Neural cell (in vitro differentiated cells): ENCODE data around the gene ACOX3.

Source experiments
- CTCF ChIP-seq: fragments of 450-650 bp; IDR thresholded peaks from 2 replicates; pipeline ENCODE4 v1.5.1; 2014; ENCODE audit warnings: antibody characterized with exemption, mild to moderate bottlenecking, moderate library complexity; ENCODE audit not compliant: poor library complexity, severe bottlenecking
- EP300 ChIP-seq: fragments of 450-650 bp; conservative IDR thresholded peaks from 2 replicates; pipeline ENCODE4 v1.6.1; 2014; ENCODE audit warnings: antibody characterized with exemption, mild to moderate bottlenecking, moderate library complexity; ENCODE audit not compliant: poor library complexity, severe bottlenecking
- EZH2 ChIP-seq: fragments of 200-600, 300-800 bp; shearing (Covaris generic), sonication (generic); IDR thresholded peaks from 2 replicates; pipeline ENCODE4 v1.6.1; 2014; ENCODE audit warnings: antibody characterized with exemption, low read length, borderline replicate concordance, mild to moderate bottlenecking; ENCODE audit not compliant: insufficient read depth, poor library complexity, severe bottlenecking
- MXI1 ChIP-seq: fragments of 450-650 bp; conservative IDR thresholded peaks from 2 replicates; pipeline ENCODE4 v1.6.1; 2014; ENCODE audit warnings: antibody characterized with exemption, mild to moderate bottlenecking; ENCODE audit not compliant: poor library complexity, severe bottlenecking
- POLR2AphosphoS5 ChIP-seq: IDR thresholded peaks from 2 replicates; pipeline ENCODE4 v1.6.1; 2012
- RAD21 ChIP-seq: fragments of 450-650 bp; conservative IDR thresholded peaks from 2 replicates; pipeline ENCODE4 v1.6.1; 2014; ENCODE audit warnings: antibody characterized with exemption, mild to moderate bottlenecking, moderate library complexity
- SMC3 ChIP-seq: fragments of 450-650 bp; conservative IDR thresholded peaks from 2 replicates; pipeline ENCODE4 v1.6.1; 2014; ENCODE audit warnings: antibody characterized with exemption, mild to moderate bottlenecking, moderate library complexity; ENCODE audit not compliant: poor library complexity
- TAF1 ChIP-seq: IDR thresholded peaks from 2 replicates; pipeline ENCODE4 v1.6.1; 2012; ENCODE audit warnings: low read depth
- TF ChIP-seq, protein P1 (sequence below): IDR thresholded peaks from 2 replicates; pipeline ENCODE4 v1.6.1; 2012; ENCODE audit warnings: borderline replicate concordance

DNA sequence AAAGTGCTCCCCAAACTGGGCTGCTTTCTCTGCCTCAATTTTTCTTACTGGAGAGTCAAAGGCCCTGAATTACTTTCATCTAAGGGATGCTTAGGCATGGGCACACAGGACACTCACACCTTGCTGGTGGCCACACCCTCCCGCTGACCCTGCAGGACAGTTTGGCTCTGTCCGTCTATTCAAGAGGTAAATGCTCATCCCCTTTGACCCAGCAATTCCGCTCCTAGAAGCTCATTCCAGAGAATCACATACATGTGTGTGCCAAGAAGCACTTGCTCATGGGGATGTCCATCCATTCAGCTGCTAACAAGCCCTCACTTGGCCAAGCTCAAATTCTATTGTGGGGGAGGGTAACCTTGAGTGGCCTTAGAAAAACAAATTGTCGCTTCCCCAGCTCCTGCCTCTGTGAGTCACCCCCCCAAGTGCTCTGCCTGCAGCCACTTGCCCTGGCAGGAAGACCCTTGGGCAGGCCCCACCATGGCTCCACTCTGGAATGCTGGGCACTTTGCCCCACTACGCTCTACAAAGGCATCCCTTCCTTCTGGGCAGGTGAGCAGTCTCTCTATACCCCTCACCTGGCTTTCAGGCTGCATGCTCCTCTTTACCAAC, 116.5 kb downstream of the ACOX3 start:
- TF ChIP-seq EZH2: no peak
- no peak for TF ChIP-seq TAF1
- TF ChIP-seq EP300: no peak
- no peak for TF ChIP-seq POLR2AphosphoS5
- TF ChIP-seq MXI1: no peak
- TF ChIP-seq CTCF: no peak
- TF ChIP-seq RAD21: no peak
- TF ChIP-seq, protein P1, sequence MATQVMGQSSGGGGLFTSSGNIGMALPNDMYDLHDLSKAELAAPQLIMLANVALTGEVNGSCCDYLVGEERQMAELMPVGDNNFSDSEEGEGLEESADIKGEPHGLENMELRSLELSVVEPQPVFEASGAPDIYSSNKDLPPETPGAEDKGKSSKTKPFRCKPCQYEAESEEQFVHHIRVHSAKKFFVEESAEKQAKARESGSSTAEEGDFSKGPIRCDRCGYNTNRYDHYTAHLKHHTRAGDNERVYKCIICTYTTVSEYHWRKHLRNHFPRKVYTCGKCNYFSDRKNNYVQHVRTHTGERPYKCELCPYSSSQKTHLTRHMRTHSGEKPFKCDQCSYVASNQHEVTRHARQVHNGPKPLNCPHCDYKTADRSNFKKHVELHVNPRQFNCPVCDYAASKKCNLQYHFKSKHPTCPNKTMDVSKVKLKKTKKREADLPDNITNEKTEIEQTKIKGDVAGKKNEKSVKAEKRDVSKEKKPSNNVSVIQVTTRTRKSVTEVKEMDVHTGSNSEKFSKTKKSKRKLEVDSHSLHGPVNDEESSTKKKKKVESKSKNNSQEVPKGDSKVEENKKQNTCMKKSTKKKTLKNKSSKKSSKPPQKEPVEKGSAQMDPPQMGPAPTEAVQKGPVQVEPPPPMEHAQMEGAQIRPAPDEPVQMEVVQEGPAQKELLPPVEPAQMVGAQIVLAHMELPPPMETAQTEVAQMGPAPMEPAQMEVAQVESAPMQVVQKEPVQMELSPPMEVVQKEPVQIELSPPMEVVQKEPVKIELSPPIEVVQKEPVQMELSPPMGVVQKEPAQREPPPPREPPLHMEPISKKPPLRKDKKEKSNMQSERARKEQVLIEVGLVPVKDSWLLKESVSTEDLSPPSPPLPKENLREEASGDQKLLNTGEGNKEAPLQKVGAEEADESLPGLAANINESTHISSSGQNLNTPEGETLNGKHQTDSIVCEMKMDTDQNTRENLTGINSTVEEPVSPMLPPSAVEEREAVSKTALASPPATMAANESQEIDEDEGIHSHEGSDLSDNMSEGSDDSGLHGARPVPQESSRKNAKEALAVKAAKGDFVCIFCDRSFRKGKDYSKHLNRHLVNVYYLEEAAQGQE: no peak
- no peak for TF ChIP-seq SMC3
